Measurements from ENCODE around the gene GDF15.

Gene GDF15

GRCh38 chr19:18435178-18435841 lies 49.4 kb downstream of the GDF15 start:
- Histone ChIP-seq H3K4me3 (ENCODE audit: low read depth in 1 of 2, low read length in 2 of 2) (no peak overlapping the region), H2AFZ (ENCODE audit: low read depth, low read length) (no peak overlapping the region), H3K79me2 (ENCODE audit: insufficient read depth, low read length) (peaks cover 6% of the 10 kb centered on the region; the same call in 1 of the 2 replicates), H4K20me1 (ENCODE audit: insufficient read depth, low read length) (peaks cover 27% of the 10 kb centered on the region), H3K36me3 (ENCODE audit: insufficient read depth, low read length) (peaks cover 26% of the 10 kb centered on the region), H3K27ac (ENCODE audit: low read length) (no peak overlapping the region), H3K4me2 (ENCODE audit: insufficient read depth, low read length) (peak overlapping the region; percentile 99; the same call in 1 of the 2 replicates), H3K9me3 (ENCODE audit: insufficient read depth, low read length, severe bottlenecking) (no peaks in the 10 kb centered on the region), H3K27me3 (ENCODE audit: insufficient read depth, low read length, poor library complexity) (no peaks in the 10 kb centered on the region), H3K9ac (ENCODE audit: low read depth, low read length) (no peak overlapping the region), H3K4me1 (ENCODE audit: insufficient read depth, low read length) (peaks cover 24% of the 10 kb centered on the region)
- ATAC-seq (ENCODE audit: insufficient read depth, low read depth): no peak
- TF ChIP-seq, protein P1, sequence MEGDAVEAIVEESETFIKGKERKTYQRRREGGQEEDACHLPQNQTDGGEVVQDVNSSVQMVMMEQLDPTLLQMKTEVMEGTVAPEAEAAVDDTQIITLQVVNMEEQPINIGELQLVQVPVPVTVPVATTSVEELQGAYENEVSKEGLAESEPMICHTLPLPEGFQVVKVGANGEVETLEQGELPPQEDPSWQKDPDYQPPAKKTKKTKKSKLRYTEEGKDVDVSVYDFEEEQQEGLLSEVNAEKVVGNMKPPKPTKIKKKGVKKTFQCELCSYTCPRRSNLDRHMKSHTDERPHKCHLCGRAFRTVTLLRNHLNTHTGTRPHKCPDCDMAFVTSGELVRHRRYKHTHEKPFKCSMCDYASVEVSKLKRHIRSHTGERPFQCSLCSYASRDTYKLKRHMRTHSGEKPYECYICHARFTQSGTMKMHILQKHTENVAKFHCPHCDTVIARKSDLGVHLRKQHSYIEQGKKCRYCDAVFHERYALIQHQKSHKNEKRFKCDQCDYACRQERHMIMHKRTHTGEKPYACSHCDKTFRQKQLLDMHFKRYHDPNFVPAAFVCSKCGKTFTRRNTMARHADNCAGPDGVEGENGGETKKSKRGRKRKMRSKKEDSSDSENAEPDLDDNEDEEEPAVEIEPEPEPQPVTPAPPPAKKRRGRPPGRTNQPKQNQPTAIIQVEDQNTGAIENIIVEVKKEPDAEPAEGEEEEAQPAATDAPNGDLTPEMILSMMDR (IDR thresholded peaks at IDR 0.05; ENCODE audit: borderline replicate concordance, extremely low read depth, low read length, poor library complexity, severe bottlenecking): no peak
- TF ChIP-seq EZH2 (IDR thresholded peaks at IDR 0.05; ENCODE audit: borderline replicate concordance, low read depth, low read length, severe bottlenecking): no peak
- DNase-seq: no peak

DNA sequence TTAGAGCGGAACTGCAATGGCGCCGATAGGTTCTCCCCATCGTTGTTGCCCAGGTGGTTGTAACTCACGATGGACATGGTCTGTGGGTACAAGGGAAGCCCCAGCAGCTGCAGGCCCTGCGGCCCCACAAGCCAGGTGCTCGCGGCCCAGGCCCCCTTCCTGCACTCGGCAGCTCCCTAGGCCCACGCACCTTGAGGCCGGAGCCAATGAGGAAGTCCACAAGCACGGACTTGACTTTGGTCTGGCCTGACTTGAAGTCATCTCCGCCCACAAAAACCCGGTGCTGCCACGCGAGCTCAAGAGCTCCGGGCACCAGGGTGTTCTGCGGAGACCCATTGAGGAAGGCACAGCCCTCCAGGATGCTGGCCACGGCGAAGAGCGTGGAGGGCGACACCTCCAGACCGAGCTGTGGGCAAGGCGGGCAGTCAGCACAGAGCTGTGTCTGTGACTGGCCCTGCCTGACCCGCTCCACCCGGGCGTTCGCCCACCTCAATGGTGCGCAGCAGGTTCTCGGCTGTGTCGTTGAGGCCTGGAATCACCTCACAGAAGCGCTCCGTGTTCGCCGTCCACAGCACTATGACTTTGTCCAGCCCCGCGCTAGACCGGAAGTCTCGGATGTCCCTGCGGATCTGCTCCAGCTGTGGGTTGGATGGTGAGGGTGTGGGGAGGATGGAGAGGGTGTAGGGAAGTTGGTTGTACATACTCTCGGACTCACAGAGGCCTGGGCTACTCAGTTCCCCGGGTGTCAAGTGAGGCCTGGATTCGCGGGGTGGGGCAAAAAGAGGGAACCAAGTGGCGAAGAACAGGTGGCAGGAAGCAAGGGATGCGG lies 50.1 kb downstream of the GDF15 start:
- no peak overlapping the region for H3K27ac ChIP-seq (ENCODE audit: low read length)

DNA sequence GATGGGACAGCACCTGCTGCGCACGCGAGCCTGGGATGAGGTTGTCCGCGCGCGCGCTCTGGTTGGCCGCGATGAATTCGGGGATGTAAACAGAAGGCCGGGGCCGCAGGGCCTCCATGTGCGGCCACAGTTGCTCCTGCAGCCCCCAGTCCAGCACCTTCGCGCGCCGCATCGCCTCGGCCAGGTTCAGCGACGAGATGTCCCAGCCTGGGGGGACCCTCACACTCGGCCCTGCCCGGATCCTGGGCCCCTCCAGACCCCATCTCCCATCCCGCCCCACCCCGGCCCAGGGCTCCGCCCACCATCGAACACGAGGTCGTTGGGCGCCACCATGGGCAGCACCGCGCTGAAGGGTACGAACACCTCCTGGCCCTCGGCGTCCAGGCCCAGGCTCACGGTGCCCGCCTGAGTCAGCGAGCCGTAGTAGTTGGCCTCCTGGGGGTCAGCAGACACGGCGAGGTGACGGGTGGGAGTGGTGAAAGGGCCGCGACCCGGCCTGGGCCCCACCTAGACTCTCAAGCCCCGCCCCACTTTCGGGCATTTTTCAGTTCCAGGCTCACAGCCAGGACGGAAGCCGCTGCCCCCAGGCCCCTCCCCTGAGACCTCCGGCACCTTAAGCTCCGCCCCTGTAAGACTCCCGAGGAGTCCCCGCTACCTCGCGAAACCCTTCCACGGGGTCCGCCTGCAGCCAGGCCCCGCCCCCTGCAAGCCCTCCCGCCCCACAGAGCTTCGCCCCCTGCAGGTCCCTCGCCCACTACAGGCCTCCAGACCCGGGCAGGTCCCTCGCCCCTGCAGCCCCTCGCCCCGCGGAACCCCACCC lies 50.9 kb downstream of the GDF15 start:
- H3K4me1 ChIP-seq (ENCODE audit: insufficient read depth, low read length): peaks cover 21% of the 10 kb centered on the region
- peaks cover 25% of the 10 kb centered on the region for H4K20me1 ChIP-seq (ENCODE audit: insufficient read depth, low read length)
- no peaks in the 10 kb centered on the region for H3K9me3 ChIP-seq (ENCODE audit: insufficient read depth, low read length, severe bottlenecking)
- peak overlapping the region; percentile 17 to 68; a peak in 3 of 4 replicates for H3K4me3 ChIP-seq (ENCODE audit: low read depth in 1 of 2, low read length in 2 of 2)
- no peaks in the 10 kb centered on the region for H3K27me3 ChIP-seq (ENCODE audit: insufficient read depth, low read length, poor library complexity)
- ATAC-seq (ENCODE audit: insufficient read depth, low read depth) (peak; percentile 87), DNase-seq (peak; percentile 91)
- peak overlapping the region; percentile 99 for H3K4me2 ChIP-seq (ENCODE audit: insufficient read depth, low read length)
- peaks cover 16% of the 10 kb centered on the region for H3K36me3 ChIP-seq (ENCODE audit: insufficient read depth, low read length)
- H2AFZ ChIP-seq (ENCODE audit: low read depth, low read length): peak overlapping the region; percentile 96
- peak overlapping the region; percentile 64 for H3K9ac ChIP-seq (ENCODE audit: low read depth, low read length)
- TF ChIP-seq, protein P1 (IDR thresholded peaks at IDR 0.05; ENCODE audit: borderline replicate concordance, extremely low read depth, low read length, poor library complexity, severe bottlenecking): no peak
- no peak for TF ChIP-seq EZH2 (IDR thresholded peaks at IDR 0.05; ENCODE audit: borderline replicate concordance, low read depth, low read length, severe bottlenecking)
- peak overlapping the region; percentile 65 for H3K27ac ChIP-seq (ENCODE audit: low read length)
- H3K79me2 ChIP-seq (ENCODE audit: insufficient read depth, low read length): no peaks in the 10 kb centered on the region

More for the DNA sequence above, 50.1 kb downstream of the GDF15 start:
- Histone ChIP-seq H3K9me3 (ENCODE audit: insufficient read depth, low read length, severe bottlenecking) (no peaks in the 10 kb centered on the region), H3K36me3 (ENCODE audit: insufficient read depth, low read length) (peaks cover 18% of the 10 kb centered on the region), H3K4me2 (ENCODE audit: insufficient read depth, low read length) (peak overlapping the region; percentile 99), H3K4me3 (ENCODE audit: low read depth in 1 of 2, low read length in 2 of 2) (peak overlapping the region in 1 of 2 experiments; percentile 68; a peak in 3 of 4 replicates), H2AFZ (ENCODE audit: low read depth, low read length) (no peak overlapping the region), H3K9ac (ENCODE audit: low read depth, low read length) (peak overlapping the region; percentile 64), H3K4me1 (ENCODE audit: insufficient read depth, low read length) (peaks cover 21% of the 10 kb centered on the region), H3K27me3 (ENCODE audit: insufficient read depth, low read length, poor library complexity) (no peaks in the 10 kb centered on the region), H3K79me2 (ENCODE audit: insufficient read depth, low read length) (no peaks in the 10 kb centered on the region), H4K20me1 (ENCODE audit: insufficient read depth, low read length) (peaks cover 21% of the 10 kb centered on the region)
- ATAC-seq (ENCODE audit: insufficient read depth, low read depth) (no peak), DNase-seq (no peak)
- no peak for TF ChIP-seq EZH2 (IDR thresholded peaks at IDR 0.05; ENCODE audit: borderline replicate concordance, low read depth, low read length, severe bottlenecking)
- TF ChIP-seq, protein P1 (IDR thresholded peaks at IDR 0.05; ENCODE audit: borderline replicate concordance, extremely low read depth, low read length, poor library complexity, severe bottlenecking): no peak
